ENCODE measurements around the gene FASTKD2.

The FASTKD2 gene

GRCh38 chr2:206838690-206839089 is 73.3 kb downstream of the FASTKD2 start:
- no peak for DNase-seq

GRCh38 chr2:206840999-206841398 is 75.6 kb downstream of the FASTKD2 start:
- no peak for DNase-seq

All from C1 segment of cervical spinal cord (tissue), 14 donors.